ENCODE results near the gene PHF11.

DNA sequence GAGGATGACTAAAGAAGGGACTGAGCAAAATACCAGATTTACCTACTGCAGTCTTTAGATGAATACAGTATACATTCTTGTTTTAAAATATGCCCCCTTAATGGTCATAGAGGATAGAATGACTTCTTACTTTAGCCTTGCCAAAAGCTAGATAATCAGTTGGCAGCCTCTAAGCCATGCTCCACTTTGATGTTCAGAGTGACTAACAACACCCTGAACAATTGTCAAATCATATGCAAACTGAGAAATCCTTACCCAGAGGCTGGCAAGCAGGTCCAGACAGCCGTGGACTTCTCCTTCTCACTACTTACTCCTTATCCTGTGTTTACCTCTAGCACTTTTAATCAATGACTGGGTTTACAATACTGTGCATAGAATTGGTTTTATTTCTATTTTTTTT lies 23.6 kb upstream of the PHF11 start:
- TF ChIP-seq, protein P1, sequence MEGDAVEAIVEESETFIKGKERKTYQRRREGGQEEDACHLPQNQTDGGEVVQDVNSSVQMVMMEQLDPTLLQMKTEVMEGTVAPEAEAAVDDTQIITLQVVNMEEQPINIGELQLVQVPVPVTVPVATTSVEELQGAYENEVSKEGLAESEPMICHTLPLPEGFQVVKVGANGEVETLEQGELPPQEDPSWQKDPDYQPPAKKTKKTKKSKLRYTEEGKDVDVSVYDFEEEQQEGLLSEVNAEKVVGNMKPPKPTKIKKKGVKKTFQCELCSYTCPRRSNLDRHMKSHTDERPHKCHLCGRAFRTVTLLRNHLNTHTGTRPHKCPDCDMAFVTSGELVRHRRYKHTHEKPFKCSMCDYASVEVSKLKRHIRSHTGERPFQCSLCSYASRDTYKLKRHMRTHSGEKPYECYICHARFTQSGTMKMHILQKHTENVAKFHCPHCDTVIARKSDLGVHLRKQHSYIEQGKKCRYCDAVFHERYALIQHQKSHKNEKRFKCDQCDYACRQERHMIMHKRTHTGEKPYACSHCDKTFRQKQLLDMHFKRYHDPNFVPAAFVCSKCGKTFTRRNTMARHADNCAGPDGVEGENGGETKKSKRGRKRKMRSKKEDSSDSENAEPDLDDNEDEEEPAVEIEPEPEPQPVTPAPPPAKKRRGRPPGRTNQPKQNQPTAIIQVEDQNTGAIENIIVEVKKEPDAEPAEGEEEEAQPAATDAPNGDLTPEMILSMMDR (IDR thresholded peaks at IDR 0.05) = no peak
- TF ChIP-seq POLR2A (IDR thresholded peaks at IDR 0.05) = no peak
- TF ChIP-seq POLR2AphosphoS5 (IDR thresholded peaks at IDR 0.05) = no peak
